Esophagus squamous epithelium (tissue), 5 donors: ENCODE results near the gene MAP4K4. TPM values are rescaled to one million over a fixed set of nuclear protein-coding genes. Genes with fewer than 3 reads are reported as not detected.

ENCODE experiments used
- DNase-seq: peaks from one replicate; lab custom pipeline; 2025; lab: John Stamatoyannopoulos, UW
- H3K27ac ChIP-seq, 4 donors: fragments of 200-600 bp; sonication (generic); one replicate each; pipeline ENCODE4 v1.5.1; 2016 to 2019; ENCODE audit warnings: mild to moderate bottlenecking in 1 of 4
- H3K27me3 ChIP-seq, 4 donors: fragments of 200-600 bp; sonication (generic); 1 replicate in 3 of 4; 2 replicates in 1 of 4; pipeline versions ENCODE4 v1.5.1 to v1.6.0; 2017 to 2021; ENCODE audit warnings: antibody characterized with exemption in 1 of 4
- H3K36me3 ChIP-seq, 3 donors: fragments of 200-600 bp; sonication (generic); one replicate each; pipeline ENCODE4 v1.5.1; 2016 to 2019
- H3K4me1 ChIP-seq, 3 donors: fragments of 200-600 bp; sonication (generic); one replicate each; pipeline ENCODE4 v1.5.1; 2017 to 2019
- H3K4me3 ChIP-seq, 4 donors: fragments of 200-600 bp; sonication (generic); 1 replicate in 3 of 4; 2 replicates in 1 of 4; pipeline ENCODE4 v1.5.1; 2016 to 2019; ENCODE audit warnings: mild to moderate bottlenecking in 2 of 4, moderate library complexity in 1 of 4
- H3K9me3 ChIP-seq, 3 donors: fragments of 200-600 bp; sonication (generic); one replicate each; pipeline ENCODE4 v1.5.1; 2016 to 2019
- POLR2A ChIP-seq, 4 donors: fragments of 450-650 bp; IDR thresholded peaks; one replicate each; pipeline ENCODE4 v1.6.1; 2017; ENCODE audit warnings: antibody characterized with exemption in 4 of 4, mild to moderate bottlenecking in 4 of 4, moderate library complexity in 3 of 4
- WGBS, 2 donors: methylation state at CpG; one replicate each; pipeline ENCODE4 v1.1.5; 2018; 5-methylcytosine and 5-hydroxymethylcytosine counted together
- intact Hi-C: fragments of 100-400 bp; cut with DNase I; formaldehyde crosslinking; loops from one replicate; pipeline ENCODE4 v1.15.0; 2022
- total RNA-seq, 4 donors: library from RNA; depleted of rRNA; stranded (reverse); fragments of >200 nt; gene quantifications; one replicate each; pipeline ENCODE4 v1.1.0, GENCODE V29; 2016
- TF ChIP-seq, protein P1 (sequence below), 6 experiments: fragments of 450-650 bp in 4 of 6; fragments of 200-600 bp in 2 of 6; sonication (generic) in 2 of 6; IDR thresholded peaks; one replicate each; pipeline ENCODE4 v1.5.1; 2016 to 2019; ENCODE audit warnings: antibody characterized with exemption in 6 of 6, mild to moderate bottlenecking in 4 of 6, moderate library complexity in 4 of 6
- donor health status: DM: yes; HTN: yes; CAD: no.

MAP4K4 gene
- total RNA-seq, 4 donors from 2014 or later: 46.0 to 121 (median 53.9) TPM

DNA sequence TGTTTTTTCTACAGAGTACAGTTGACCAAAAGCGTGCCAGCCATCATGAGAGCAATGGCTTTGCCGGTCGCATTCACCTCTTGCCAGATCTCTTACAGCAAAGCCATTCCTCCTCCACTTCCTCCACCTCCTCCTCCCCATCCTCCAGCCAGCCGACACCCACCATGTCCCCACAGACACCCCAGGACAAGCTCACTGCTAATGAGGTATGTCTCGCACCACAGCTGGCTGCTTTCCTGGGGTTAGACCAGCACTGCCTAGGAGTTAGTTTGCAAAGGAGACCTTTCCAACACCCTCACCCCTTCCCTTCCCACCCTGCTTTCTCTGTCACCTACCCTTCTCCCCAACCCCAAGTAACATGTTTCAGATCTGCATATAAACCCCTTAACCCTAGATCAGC is 174.0 kb downstream of the MAP4K4 start:
- WGBS, 2 donors: 83 to 87% methylated on average over 5 of the region's 5 CpGs

DNA sequence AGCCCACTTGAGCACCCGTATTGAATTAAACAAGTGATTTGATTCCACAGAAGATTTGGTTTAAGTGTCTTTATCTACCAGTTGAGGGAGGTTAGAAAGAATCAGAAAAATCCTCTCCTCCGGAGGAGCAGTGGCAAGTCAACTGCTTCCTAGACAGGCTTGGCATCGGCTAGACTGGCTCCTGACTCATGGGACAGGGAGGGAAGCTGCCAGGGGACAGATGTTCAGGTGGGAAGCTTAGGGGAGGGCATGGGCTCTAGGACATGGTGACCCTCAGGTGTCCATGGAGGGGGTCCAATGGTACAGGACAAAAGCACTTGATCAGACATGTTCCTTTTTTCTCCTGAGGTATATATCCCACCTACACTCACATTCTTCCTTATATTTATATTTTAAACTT is 175.0 kb downstream of the MAP4K4 start:
- TF ChIP-seq POLR2A (IDR thresholded peaks at IDR 0.05): no peak
- no peaks in the 10 kb centered on the region for H3K9me3 ChIP-seq
- intact Hi-C loops: no loop called here
- no peaks in the 10 kb centered on the region for H3K4me1 ChIP-seq
- peaks cover 30 to 100% (median 30%) of the 10 kb centered on the region in 3 donors for H3K36me3 ChIP-seq
- DNase-seq: no peak
- no peak overlapping the region for H3K4me3 ChIP-seq
- 59 to 62% methylated on average over 3 of the region's 3 CpGs for WGBS, 2 donors
- no peaks in the 10 kb centered on the region for H3K27me3 ChIP-seq
- H3K27ac ChIP-seq: no peak overlapping the region

More for the DNA sequence above, 174.0 kb downstream of the MAP4K4 start:
- H3K27me3 ChIP-seq: no peaks in the 10 kb centered on the region
- no peak for DNase-seq
- H3K4me3 ChIP-seq: no peak overlapping the region
- no peaks in the 10 kb centered on the region for H3K4me1 ChIP-seq
- intact Hi-C loops: no loop called here
- no peaks in the 10 kb centered on the region for H3K9me3 ChIP-seq
- no peak overlapping the region for H3K27ac ChIP-seq
- no peak for TF ChIP-seq POLR2A (IDR thresholded peaks at IDR 0.05)
- TF ChIP-seq, protein P1, sequence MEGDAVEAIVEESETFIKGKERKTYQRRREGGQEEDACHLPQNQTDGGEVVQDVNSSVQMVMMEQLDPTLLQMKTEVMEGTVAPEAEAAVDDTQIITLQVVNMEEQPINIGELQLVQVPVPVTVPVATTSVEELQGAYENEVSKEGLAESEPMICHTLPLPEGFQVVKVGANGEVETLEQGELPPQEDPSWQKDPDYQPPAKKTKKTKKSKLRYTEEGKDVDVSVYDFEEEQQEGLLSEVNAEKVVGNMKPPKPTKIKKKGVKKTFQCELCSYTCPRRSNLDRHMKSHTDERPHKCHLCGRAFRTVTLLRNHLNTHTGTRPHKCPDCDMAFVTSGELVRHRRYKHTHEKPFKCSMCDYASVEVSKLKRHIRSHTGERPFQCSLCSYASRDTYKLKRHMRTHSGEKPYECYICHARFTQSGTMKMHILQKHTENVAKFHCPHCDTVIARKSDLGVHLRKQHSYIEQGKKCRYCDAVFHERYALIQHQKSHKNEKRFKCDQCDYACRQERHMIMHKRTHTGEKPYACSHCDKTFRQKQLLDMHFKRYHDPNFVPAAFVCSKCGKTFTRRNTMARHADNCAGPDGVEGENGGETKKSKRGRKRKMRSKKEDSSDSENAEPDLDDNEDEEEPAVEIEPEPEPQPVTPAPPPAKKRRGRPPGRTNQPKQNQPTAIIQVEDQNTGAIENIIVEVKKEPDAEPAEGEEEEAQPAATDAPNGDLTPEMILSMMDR (IDR thresholded peaks at IDR 0.05): no peak
- H3K36me3 ChIP-seq: peaks cover 27 to 100% (median 28%) of the 10 kb centered on the region in 3 donors

DNA sequence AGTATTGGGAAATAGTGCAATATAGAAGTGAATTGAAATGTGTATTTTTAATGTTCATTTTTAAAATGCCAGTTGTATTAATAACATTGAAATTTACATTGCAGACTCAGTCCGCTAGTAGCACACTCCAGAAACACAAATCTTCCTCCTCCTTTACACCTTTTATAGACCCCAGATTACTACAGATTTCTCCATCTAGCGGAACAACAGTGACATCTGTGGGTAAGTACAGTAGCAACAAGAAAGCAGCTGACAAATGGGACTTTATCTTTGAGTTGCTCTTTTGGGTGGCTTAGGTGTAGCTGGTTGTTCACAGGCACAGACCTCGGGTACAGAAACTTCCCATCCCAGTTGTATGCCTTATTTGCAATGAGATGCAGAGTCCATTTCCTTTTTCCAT is 176.0 kb downstream of the MAP4K4 start:
- no peak for TF ChIP-seq POLR2A (IDR thresholded peaks at IDR 0.05)
- TF ChIP-seq, protein P1 (IDR thresholded peaks at IDR 0.05): no peak
- intact Hi-C loops: no loop called here
- WGBS, 2 donors: 77 to 78% methylated on average over 3 of the region's 3 CpGs
- Histone ChIP-seq H3K9me3 (no peaks in the 10 kb centered on the region), H3K4me3 (no peak overlapping the region), H3K4me1 (no peaks in the 10 kb centered on the region), H3K27ac (no peak overlapping the region), H3K27me3 (no peaks in the 10 kb centered on the region), H3K36me3 (peaks cover 25 to 100% (median 30%) of the 10 kb centered on the region in 3 donors)
- no peak for DNase-seq

DNA sequence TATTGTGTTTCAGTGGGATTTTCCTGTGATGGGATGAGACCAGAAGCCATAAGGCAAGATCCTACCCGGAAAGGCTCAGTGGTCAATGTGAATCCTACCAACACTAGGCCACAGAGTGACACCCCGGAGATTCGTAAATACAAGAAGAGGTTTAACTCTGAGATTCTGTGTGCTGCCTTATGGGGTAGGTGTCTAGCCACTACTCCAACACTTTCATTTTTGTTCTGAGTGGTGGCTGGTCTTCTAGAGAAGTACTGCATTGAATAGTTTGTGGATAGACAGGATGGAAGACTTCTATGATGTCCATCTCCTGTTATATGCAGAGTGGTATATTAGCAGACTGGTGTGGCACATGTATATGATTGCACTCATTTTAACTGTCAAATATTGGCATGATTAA is 176.6 kb downstream of the MAP4K4 start:
- intact Hi-C loops: no loop called here
- H3K4me1 ChIP-seq: no peaks in the 10 kb centered on the region
- H3K27ac ChIP-seq: no peak overlapping the region
- no peak for TF ChIP-seq POLR2A (IDR thresholded peaks at IDR 0.05)
- TF ChIP-seq, protein P1 (IDR thresholded peaks at IDR 0.05): no peak
- 84 to 92% methylated on average over 3 of the region's 3 CpGs for WGBS, 2 donors
- H3K27me3 ChIP-seq: no peaks in the 10 kb centered on the region
- H3K36me3 ChIP-seq: peaks cover 25 to 99% (median 30%) of the 10 kb centered on the region in 3 donors
- H3K4me3 ChIP-seq: no peak overlapping the region
- no peaks in the 10 kb centered on the region for H3K9me3 ChIP-seq
- no peak for DNase-seq

DNA sequence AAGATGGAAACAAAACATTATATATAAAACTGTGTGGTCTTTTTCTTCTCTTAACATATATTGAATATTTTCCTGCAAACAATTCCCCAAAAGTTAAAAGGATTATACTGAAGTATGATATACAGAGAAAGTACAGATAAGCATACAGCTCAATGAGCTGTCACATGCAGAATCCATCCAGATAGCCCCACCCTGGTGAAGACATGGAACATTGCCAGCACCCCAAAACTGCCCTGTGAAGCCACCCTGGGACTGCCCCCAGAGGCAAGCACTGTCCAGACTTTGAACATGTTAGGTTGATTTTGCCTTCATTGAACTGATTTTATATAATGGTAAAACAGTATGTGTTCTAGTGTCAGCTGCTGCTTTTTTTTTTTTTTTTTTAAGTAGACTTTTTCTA is 182.0 kb downstream of the MAP4K4 start:
- intact Hi-C loops: no loop called here
- peaks cover 4 to 75% (median 12%) of the 10 kb centered on the region in 3 donors for H3K36me3 ChIP-seq

More for the DNA sequence above, 182.0 kb downstream of the MAP4K4 start:
- TF ChIP-seq, protein P1 (IDR thresholded peaks at IDR 0.05): no peak
- TF ChIP-seq POLR2A (IDR thresholded peaks at IDR 0.05): no peak
- Histone ChIP-seq H3K27ac (no peak overlapping the region), H3K4me1 (peaks cover 0 to 30% (median 0%) of the 10 kb centered on the region in 3 donors), H3K9me3 (no peaks in the 10 kb centered on the region), H3K4me3 (no peak overlapping the region), H3K27me3 (no peaks in the 10 kb centered on the region)
- no peak for DNase-seq
